Smooth muscle cell (in vitro differentiated cells): Measurements from ENCODE around the gene PCDH19. TPM values are rescaled to one million over a fixed set of nuclear protein-coding genes. Genes with fewer than 3 reads are reported as not detected.

Experiments used
- DNase-seq: peaks from one replicate; lab custom pipeline; 2025; ENCODE audit not compliant: unreplicated experiment; lab: John Stamatoyannopoulos, UW
- H2AFZ ChIP-seq: fragments of 200-600 bp; sonication (generic); 2 replicates; pipeline ENCODE4 v1.6.0; 2016; ENCODE audit warnings: antibody characterized with exemption, low read depth, mild to moderate bottlenecking
- H3F3A ChIP-seq: fragments of 200-600 bp; sonication (generic); 2 replicates; pipeline ENCODE4 v1.6.0; 2017; ENCODE audit warnings: antibody characterized with exemption, low read depth
- H3K27ac ChIP-seq: fragments of 200-600 bp; sonication (generic); 2 replicates; pipeline ENCODE4 v1.5.1; 2016; ENCODE audit warnings: low read depth, mild to moderate bottlenecking
- H3K27me3 ChIP-seq: fragments of 200-600 bp; sonication (generic); 2 replicates; pipeline ENCODE4 v1.6.1; 2016; ENCODE audit warnings: low read depth, mild to moderate bottlenecking
- H3K36me3 ChIP-seq: fragments of 200-600 bp; sonication (generic); 2 replicates; pipeline ENCODE4 v1.5.1; 2016; ENCODE audit warnings: low read depth
- H3K4me1 ChIP-seq: fragments of 200-600 bp; sonication (generic); 2 replicates; pipeline ENCODE4 v1.5.1; 2016; ENCODE audit warnings: low read depth
- H3K4me2 ChIP-seq: fragments of 200-600 bp; sonication (generic); 2 replicates; pipeline ENCODE4 v1.6.0; 2016; ENCODE audit warnings: mild to moderate bottlenecking
- H3K4me3 ChIP-seq: fragments of 200-600 bp; sonication (generic); 2 replicates; pipeline ENCODE4 v1.5.1; 2016; ENCODE audit warnings: mild to moderate bottlenecking
- H3K79me2 ChIP-seq: fragments of 200-600 bp; sonication (generic); 2 replicates; pipeline ENCODE4 v1.6.0; 2016; ENCODE audit warnings: low read depth, mild to moderate bottlenecking
- H3K9ac ChIP-seq: fragments of 200-600 bp; sonication (generic); 2 replicates; pipeline ENCODE4 v1.6.0; 2016; ENCODE audit warnings: low read depth
- H3K9me3 ChIP-seq: fragments of 200-600 bp; sonication (generic); replicated peaks from 2 replicates; pipeline ENCODE4 v1.5.1; 2016; ENCODE audit warnings: low read depth
- H4K20me1 ChIP-seq: fragments of 200-600 bp; sonication (generic); 2 replicates; pipeline ENCODE4 v1.6.0; 2016; ENCODE audit warnings: low read depth
- CTCF ChIP-seq: fragments of 200-600 bp; sonication (generic); IDR thresholded peaks from 2 replicates; pipeline ENCODE4 v1.5.1; 2017; ENCODE audit warnings: borderline replicate concordance, mild to moderate bottlenecking, antibody characterized with exemption; ENCODE audit not compliant: insufficient read depth, poor library complexity, severe bottlenecking
- WGBS: methylation state at CpG from one replicate; pipeline ENCODE4 v1.1.7; 2016; ENCODE audit warnings: low lambda C conversion rate; 5-methylcytosine and 5-hydroxymethylcytosine counted together
- polyA plus RNA-seq: library from polyadenylated mRNA; unstranded; fragments of >200 nt; fragmentation: Nextera tagmentation; extraction: Ambion mirVana; gene quantifications from 2 replicates; pipeline ENCODE4 v1.2.1, GENCODE V29; 2016
- total RNA-seq: library from RNA; depleted of rRNA; stranded (reverse); fragments of >200 nt; gene quantifications from 2 replicates; pipeline ENCODE4 v1.2.3, GENCODE V29; 2014

The PCDH19 gene
- total and polyA plus RNA-seq, 2 experiments from 2014 or later: 7.5 to 16.8 TPM

- no peaks in the 10 kb centered on the region for H3K27me3 ChIP-seq
- H3K4me2 ChIP-seq: peak overlapping the region; percentile 85
- H4K20me1 ChIP-seq: no peaks in the 10 kb centered on the region
- H2AFZ ChIP-seq: peak overlapping the region; percentile 75
- DNase-seq: no peak
- TF ChIP-seq CTCF: no peak
- H3K9me3 ChIP-seq: no peaks in the 10 kb centered on the region
- 45% methylated on average over 36 of the region's 36 CpGs for WGBS
- no peaks in the 10 kb centered on the region for H3K4me1 ChIP-seq
- H3K36me3 ChIP-seq: no peaks in the 10 kb centered on the region
- H3K9ac ChIP-seq: no peak overlapping the region
- H3F3A ChIP-seq: no peaks in the 10 kb centered on the region
- H3K79me2 ChIP-seq: no peaks in the 10 kb centered on the region
- H3K4me3 ChIP-seq: peak overlapping the region; percentile 56
- H3K27ac ChIP-seq: no peak overlapping the region
These were observed 2.0 kb upstream of the PCDH19 start for GRCh38 chrX:100411802-100412715.

GRCh38 chrX:100410901-100411801, 1.1 kb upstream of the PCDH19 start:
- DNase-seq: peak; percentile 2
- no peaks in the 10 kb centered on the region for H3F3A ChIP-seq
- no peaks in the 10 kb centered on the region for H3K27me3 ChIP-seq

GRCh38 chrX:100408713-100409609, 1.1 kb downstream of the PCDH19 start:
- Histone ChIP-seq H3K4me2 (peak overlapping the region; percentile 85), H2AFZ (peak overlapping the region; percentile 46), H3K4me1 (no peaks in the 10 kb centered on the region), H3K4me3 (peak overlapping the region; percentile 56), H3K79me2 (no peaks in the 10 kb centered on the region), H3K27me3 (no peaks in the 10 kb centered on the region), H3K36me3 (no peaks in the 10 kb centered on the region), H3K9me3 (no peaks in the 10 kb centered on the region), H3F3A (no peaks in the 10 kb centered on the region), H3K27ac (no peak overlapping the region), H3K9ac (no peak overlapping the region), H4K20me1 (peaks cover 22% of the 10 kb centered on the region)
- no peak for DNase-seq
- 37% methylated on average over 72 of the region's 87 CpGs for WGBS
- TF ChIP-seq CTCF: no peak

More at GRCh38 chrX:100410901-100411801, 1.1 kb upstream of the PCDH19 start:
- peak overlapping the region; percentile 79 for H2AFZ ChIP-seq
- no peaks in the 10 kb centered on the region for H3K9me3 ChIP-seq
- peaks cover 4% of the 10 kb centered on the region for H4K20me1 ChIP-seq
- H3K4me2 ChIP-seq: peak overlapping the region; percentile 85
- no peak overlapping the region for H3K27ac ChIP-seq
- WGBS: 50% methylated on average over 53 of the region's 53 CpGs
- H3K4me1 ChIP-seq: no peaks in the 10 kb centered on the region
- peak overlapping the region; percentile 56 for H3K4me3 ChIP-seq
- no peaks in the 10 kb centered on the region for H3K79me2 ChIP-seq
- TF ChIP-seq CTCF: no peak
- no peak overlapping the region for H3K9ac ChIP-seq
- no peaks in the 10 kb centered on the region for H3K36me3 ChIP-seq
